ENCODE data around the gene DNASE1.
"Not testable (repeated sequence)": the region's sequence is repeated elsewhere in the genome, so short reads cannot be mapped to it uniquely, and the experiment has no call there.

Gene DNASE1, protein sequence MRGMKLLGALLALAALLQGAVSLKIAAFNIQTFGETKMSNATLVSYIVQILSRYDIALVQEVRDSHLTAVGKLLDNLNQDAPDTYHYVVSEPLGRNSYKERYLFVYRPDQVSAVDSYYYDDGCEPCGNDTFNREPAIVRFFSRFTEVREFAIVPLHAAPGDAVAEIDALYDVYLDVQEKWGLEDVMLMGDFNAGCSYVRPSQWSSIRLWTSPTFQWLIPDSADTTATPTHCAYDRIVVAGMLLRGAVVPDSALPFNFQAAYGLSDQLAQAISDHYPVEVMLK

GRCh38 chr16:3654249-3654991 is at the start of gene DNASE1:
Gene DNASE1 (plus strand): TSS chr16:3654691. CDS start chr16:3655374, 683 bp downstream.
- DNase-seq, result peak; percentile 61

- no peak for DNase-seq
Measured at GRCh38 chr16:3606441-3606840, 48.0 kb upstream of the DNASE1 start.

DNA sequence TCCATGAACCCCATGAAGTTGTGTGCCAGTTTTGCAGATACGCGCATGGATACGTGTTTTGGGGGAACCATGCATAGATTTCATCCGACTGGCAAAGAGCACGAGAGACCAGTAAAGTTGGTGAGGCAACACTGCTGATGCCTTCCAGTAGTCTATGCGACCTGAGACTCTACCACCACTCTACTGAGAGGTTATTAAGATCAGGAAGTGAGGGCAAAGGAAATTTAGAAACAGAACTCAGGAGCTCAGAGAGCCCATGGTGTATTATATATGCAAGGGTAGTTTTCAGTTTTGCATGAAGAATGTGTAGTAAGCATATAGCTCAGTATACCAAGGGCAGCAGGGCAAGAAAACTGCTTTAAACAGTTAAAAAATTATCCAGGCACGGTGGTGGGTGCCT is 47.3 kb upstream of the DNASE1 start:
- DNase-seq, result no peak

DNA sequence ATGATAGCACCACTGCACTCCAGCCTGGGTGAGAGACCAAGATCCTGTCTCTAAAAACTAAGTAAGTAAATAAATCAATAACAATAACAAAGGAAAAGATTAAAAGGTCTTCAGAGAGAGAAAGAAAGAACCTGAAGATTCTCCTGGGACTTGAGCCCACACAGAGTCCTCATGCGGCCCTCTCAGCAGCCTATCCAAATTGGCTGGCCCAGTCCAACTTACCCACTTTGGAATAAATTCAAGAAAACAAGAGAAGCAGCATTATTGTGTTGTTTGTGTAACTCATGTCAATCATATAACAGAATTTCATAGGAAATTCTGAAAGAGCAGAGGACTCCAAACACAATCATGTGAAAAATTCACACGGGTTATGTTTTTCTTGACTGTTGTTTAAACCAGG is 46.9 kb upstream of the DNASE1 start:
- DNase-seq, result no peak

GRCh38 chr16:3608069-3608468 is 46.4 kb upstream of the DNASE1 start:
- no peak for DNase-seq

DNA sequence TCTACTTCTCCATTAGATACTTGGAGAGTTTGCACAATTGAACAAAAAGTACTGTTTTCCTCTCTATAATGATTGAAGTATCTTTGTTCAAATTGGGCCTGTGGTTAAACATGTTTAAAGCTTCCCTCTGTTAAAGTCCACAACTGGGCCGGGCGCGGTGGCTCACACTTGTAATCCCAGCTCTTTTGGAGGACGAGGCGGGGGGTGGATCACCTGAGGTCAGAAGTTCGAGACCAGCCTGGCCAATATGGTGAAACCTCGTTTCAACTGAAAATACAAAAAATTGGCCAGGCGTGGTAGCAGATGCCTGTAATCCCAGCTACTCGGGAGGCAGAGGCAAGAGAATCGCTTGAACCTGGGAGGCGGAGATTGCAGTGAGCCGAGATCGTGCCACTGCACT is 45.5 kb upstream of the DNASE1 start:
- not testable (repeated sequence) for DNase-seq

DNA sequence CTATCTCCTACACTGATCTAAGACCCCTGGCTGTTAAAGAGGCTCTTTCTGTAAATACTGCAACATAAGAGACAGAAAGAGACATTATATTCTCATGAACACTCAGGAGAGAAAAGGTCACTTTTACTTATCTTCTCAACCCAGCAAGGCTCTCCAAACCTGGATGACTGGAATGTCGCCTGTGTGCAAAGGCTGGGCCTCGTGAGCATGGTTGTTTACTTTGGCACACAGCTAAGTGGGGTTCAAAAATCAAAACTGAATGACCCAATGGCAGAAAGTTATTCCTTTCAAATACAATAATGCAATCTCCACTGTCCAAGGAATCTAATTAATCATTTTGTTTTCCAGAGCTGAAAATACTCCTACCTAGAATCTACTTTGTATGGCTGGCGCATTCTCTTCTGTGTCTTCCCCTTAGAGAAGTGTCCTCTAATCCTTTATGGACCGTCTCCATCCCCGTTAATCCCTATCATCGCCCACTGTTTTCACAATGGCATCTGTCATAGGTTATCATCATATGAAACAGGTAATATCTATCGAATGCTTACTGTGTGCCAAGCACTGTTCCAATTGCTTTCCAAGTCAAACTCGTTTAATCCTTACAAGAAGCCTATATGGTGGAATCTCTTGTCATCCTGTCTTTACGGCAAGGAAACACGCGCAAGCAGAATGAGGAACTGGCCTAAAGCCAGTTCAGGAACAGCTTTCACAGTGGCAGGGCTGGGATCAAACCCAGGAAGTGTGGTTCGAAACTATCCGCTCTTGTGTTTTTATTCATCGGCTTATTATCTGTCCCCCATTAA is 44.4 kb upstream of the DNASE1 start:
- DNase-seq, result peak; percentile 68

DNA sequence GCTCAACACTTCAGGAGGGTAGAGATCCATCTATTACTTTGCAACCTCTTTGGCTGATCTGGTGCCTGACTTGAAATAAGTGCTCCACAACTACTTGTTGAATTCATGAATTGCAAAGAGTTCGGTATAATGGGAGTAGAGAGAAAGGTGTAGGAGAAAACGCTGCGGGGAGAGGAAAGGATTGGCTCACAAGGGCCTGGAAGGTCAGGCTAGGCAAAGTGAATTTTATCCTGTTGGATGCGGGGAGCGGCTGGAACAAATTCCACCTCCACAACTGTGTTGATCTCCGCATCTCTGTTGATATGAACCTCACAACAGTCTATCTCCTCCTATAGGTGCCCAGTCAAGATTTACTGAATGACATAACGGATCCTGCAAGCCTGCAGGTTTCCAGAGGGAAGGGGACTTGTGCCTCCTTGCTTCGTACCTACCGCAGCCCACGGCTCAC is 43.8 kb upstream of the DNASE1 start:
- peak; percentile 7 for DNase-seq

- DNase-seq, result peak; percentile 96
Measured at GRCh38 chr16:3611146-3611975, 43.1 kb upstream of the DNASE1 start, which contains the start of gene SLX4. Gene SLX4 (minus strand): TSS chr16:3611606. CDS start chr16:3608964, 2,642 bp downstream.

- DNase-seq, result no peak
Measured at GRCh38 chr16:3612510-3613466, 41.7 kb upstream of the DNASE1 start.

DNA sequence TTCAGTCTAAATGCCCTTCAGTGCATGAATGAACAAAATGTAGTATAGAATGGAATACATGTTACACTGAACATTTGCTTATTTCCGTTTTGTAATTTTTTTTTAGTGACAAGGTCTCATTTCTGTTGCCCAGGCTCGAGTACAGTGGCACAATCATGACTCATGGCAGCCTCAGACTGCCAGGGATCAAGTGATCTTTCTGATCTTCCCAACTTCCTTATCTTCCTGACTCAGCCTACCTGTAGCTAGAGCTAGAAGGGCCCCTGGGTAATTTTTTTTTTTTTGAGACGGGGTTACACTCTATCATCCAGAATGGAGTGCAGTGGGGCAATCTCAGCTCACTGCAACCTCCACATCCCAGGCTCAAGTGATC is 35.7 kb upstream of the DNASE1 start:
- DNase-seq, result peak; percentile 72

- no peak for DNase-seq
Measured at GRCh38 chr16:3623642-3624041, 30.8 kb upstream of the DNASE1 start.

- no peak for DNase-seq
Measured at GRCh38 chr16:3625331-3625730, 29.2 kb upstream of the DNASE1 start.

GRCh38 chr16:3625911-3626732 is 28.4 kb upstream of the DNASE1 start:
- DNase-seq, result peak; percentile 68

- DNase-seq, result peak; percentile 24
Measured at GRCh38 chr16:3637371-3637923, 17.0 kb upstream of the DNASE1 start.

DNA sequence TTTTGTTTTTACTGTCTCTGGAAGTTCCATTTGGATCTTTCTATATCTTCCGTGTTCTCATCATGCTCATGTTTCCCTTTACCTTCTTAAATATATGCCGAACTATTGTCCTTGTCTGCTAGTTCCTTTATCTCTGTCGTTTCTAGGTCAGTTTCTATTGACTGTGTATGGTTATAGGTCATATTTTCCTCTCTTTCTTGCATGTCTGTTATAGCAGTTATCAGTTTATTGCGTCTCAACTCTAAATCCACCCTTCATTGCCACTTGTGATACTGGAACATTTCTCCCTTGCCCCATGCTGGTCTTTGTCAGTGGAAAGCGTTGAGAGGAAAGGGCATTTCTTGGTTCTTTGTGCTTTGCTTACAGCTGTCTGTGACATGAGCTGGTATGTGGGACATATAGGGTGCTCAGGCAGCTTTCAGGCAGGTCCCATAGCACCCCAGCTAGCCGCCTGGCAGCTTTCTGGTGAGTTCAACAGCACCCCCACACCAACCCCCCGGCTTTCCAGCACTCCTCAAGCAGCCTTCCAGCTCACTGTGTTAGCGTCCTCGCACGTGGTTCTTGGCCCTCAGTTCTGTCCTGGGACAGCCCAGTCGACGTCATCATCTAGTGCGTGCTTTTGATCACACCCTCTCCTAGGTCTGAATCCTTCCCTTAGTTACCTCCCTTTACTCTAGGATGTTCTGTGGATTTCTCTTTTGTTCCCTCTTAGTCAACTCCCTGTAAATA is 15.4 kb upstream of the DNASE1 start:
- DNase-seq, result no peak

DNA sequence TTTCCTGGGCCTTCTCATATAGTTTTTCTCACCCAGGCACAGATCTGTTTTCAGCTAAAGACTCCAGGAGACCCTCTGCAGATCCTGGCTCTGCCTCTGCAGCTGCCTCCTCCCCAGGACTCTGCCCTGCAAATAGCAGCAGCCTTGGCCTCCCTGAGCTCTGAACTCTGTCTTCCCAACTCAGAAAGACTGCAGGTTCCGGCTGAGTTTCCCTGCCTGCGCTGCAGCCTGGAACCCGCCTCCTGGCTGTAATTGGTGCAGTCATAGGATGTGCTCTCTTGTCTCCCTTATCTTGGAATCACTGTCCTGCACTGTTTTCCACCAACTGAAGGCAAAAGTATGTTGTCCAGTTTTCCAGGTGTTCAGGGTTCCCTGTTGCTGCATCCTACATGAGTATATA is 14.3 kb upstream of the DNASE1 start:
- DNase-seq, result no peak

DNA sequence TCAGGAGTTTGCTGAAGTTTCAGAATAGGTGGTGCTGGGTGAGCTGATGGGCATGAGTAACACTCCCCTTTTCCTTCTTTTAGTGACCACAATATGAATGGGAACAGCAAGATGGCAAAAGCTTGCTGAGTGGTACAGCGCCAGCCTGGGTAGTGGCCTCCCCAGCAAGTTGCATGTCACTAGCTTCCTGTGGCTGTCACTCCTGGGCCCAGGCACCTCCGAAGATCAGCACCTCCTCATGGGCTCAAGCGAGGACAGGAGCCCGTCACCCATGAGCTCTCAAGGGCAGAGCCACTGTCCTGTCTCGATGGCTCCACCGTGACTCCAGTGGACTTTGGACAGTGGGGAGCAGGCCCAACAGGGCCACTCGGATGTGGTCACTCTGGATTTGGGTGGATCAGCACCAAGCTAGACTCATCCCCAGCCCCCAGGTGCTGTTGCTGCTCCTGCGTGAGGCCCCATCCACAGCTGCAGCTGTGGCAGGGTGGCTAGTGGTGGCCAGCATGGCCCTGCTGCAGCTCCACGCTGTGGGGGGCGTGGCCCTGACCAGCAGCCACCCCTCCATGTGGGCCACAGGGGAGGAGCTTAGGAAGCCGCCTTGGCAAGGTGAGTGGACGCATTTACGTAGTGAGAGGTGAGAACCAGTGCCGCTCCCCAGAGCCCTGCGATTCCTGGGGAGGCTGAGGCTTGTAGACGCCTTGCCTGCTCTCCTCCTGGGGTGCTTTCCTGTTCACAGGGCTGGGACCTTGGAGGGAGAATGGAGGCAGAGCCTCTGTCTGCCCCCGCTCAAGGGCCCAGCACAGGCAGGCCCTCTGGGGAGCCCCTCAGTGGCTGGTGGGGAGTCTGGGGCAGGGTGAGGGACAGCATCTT is 13.6 kb upstream of the DNASE1 start:
- no peak for DNase-seq

Measured in inflammatory macrophage treated with lipopolysaccharide for 4 hours (primary cell).